T-helper 1 cell treated with Interleukin-12 subunit alpha and Interleukin-12 subunit beta and Interleukin-4 antibody, amounts not matched to agents 30 μg/mL and 1 μg/mL, for 36 hours (primary cell): ENCODE results near the gene NEK7.

Source experiments
- H3K27ac Mint-ChIP-seq: one replicate; pipeline ENCODE4 v1.8.0; 2021; ENCODE audit warnings: mild to moderate bottlenecking, mixed read lengths
- H3K27me3 Mint-ChIP-seq: one replicate; pipeline ENCODE4 v1.8.0; 2021; ENCODE audit warnings: low read depth, mixed read lengths
- H3K36me3 Mint-ChIP-seq: one replicate; pipeline ENCODE4 v1.8.0; 2021; ENCODE audit warnings: low read depth, mixed read lengths
- H3K4me1 Mint-ChIP-seq: one replicate; pipeline ENCODE4 v1.8.0; 2021; ENCODE audit warnings: low read depth, mixed read lengths
- H3K4me3 Mint-ChIP-seq: one replicate; pipeline ENCODE4 v1.8.0; 2021; ENCODE audit warnings: mild to moderate bottlenecking, moderate library complexity, mixed read lengths
- H3K9me3 Mint-ChIP-seq: one replicate; pipeline ENCODE4 v1.8.0; 2021; ENCODE audit warnings: mixed read lengths

Gene NEK7

GRCh38 chr1:198273748-198274295 is 117.0 kb downstream of the NEK7 start:
- no peak overlapping the region for H3K27ac Mint-ChIP-seq
- no peaks in the 10 kb centered on the region for H3K27me3 Mint-ChIP-seq
- peaks cover 2% of the 10 kb centered on the region for H3K36me3 Mint-ChIP-seq
- no peaks in the 10 kb centered on the region for H3K9me3 Mint-ChIP-seq
- H3K4me1 Mint-ChIP-seq, result peaks cover 3% of the 10 kb centered on the region
- H3K4me3 Mint-ChIP-seq, result no peak overlapping the region

- Mint-ChIP-seq H3K27me3 (no peaks in the 10 kb centered on the region), H3K4me3 (no peak overlapping the region), H3K9me3 (no peaks in the 10 kb centered on the region), H3K36me3 (peaks cover 2% of the 10 kb centered on the region), H3K4me1 (peaks cover 3% of the 10 kb centered on the region), H3K27ac (no peak overlapping the region)
Observed at GRCh38 chr1:198275597-198275996, 118.8 kb downstream of the NEK7 start.

- H3K4me3 Mint-ChIP-seq, result no peak overlapping the region
- no peaks in the 10 kb centered on the region for H3K27me3 Mint-ChIP-seq
- H3K9me3 Mint-ChIP-seq, result no peaks in the 10 kb centered on the region
- H3K27ac Mint-ChIP-seq, result no peak overlapping the region
- H3K4me1 Mint-ChIP-seq, result peaks cover 3% of the 10 kb centered on the region
- no peaks in the 10 kb centered on the region for H3K36me3 Mint-ChIP-seq
Observed at GRCh38 chr1:198276241-198276640, 119.4 kb downstream of the NEK7 start.

GRCh38 chr1:198278943-198279342 is 122.1 kb downstream of the NEK7 start:
- no peaks in the 10 kb centered on the region for H3K9me3 Mint-ChIP-seq
- H3K4me3 Mint-ChIP-seq, result no peak overlapping the region
- H3K27ac Mint-ChIP-seq, result no peak overlapping the region
- no peaks in the 10 kb centered on the region for H3K27me3 Mint-ChIP-seq
- peaks cover 4% of the 10 kb centered on the region for H3K36me3 Mint-ChIP-seq
- peaks cover 10% of the 10 kb centered on the region for H3K4me1 Mint-ChIP-seq

- Mint-ChIP-seq H3K27ac (no peak overlapping the region), H3K9me3 (no peaks in the 10 kb centered on the region), H3K36me3 (peaks cover 4% of the 10 kb centered on the region), H3K4me3 (no peak overlapping the region), H3K27me3 (no peaks in the 10 kb centered on the region), H3K4me1 (peaks cover 10% of the 10 kb centered on the region)
Observed at GRCh38 chr1:198280080-198280479, 123.3 kb downstream of the NEK7 start.

GRCh38 chr1:198281911-198282310 is 125.1 kb downstream of the NEK7 start:
- Mint-ChIP-seq H3K4me3 (no peak overlapping the region), H3K4me1 (peaks cover 8% of the 10 kb centered on the region), H3K36me3 (peaks cover 6% of the 10 kb centered on the region), H3K27me3 (no peaks in the 10 kb centered on the region), H3K9me3 (no peaks in the 10 kb centered on the region), H3K27ac (no peak overlapping the region)

GRCh38 chr1:198283222-198283621 is 126.4 kb downstream of the NEK7 start:
- Mint-ChIP-seq H3K27ac (no peak overlapping the region), H3K27me3 (no peaks in the 10 kb centered on the region), H3K36me3 (peaks cover 6% of the 10 kb centered on the region), H3K4me1 (peaks cover 8% of the 10 kb centered on the region), H3K4me3 (no peak overlapping the region), H3K9me3 (no peaks in the 10 kb centered on the region)

GRCh38 chr1:198287916-198288315 is 131.1 kb downstream of the NEK7 start:
- peaks cover 5% of the 10 kb centered on the region for H3K4me1 Mint-ChIP-seq
- peaks cover 2% of the 10 kb centered on the region for H3K36me3 Mint-ChIP-seq
- no peaks in the 10 kb centered on the region for H3K9me3 Mint-ChIP-seq
- H3K4me3 Mint-ChIP-seq, result no peak overlapping the region
- no peak overlapping the region for H3K27ac Mint-ChIP-seq
- H3K27me3 Mint-ChIP-seq, result no peaks in the 10 kb centered on the region

- Mint-ChIP-seq H3K36me3 (peaks cover 2% of the 10 kb centered on the region), H3K27ac (no peak overlapping the region), H3K27me3 (no peaks in the 10 kb centered on the region), H3K4me3 (no peak overlapping the region), H3K4me1 (peaks cover 2% of the 10 kb centered on the region), H3K9me3 (no peaks in the 10 kb centered on the region)
Observed at GRCh38 chr1:198290089-198290683, 133.4 kb downstream of the NEK7 start.

GRCh38 chr1:198291036-198291435 is 134.2 kb downstream of the NEK7 start:
- no peaks in the 10 kb centered on the region for H3K27me3 Mint-ChIP-seq

GRCh38 chr1:198291924-198292323 is 135.1 kb downstream of the NEK7 start:
- H3K4me1 Mint-ChIP-seq, result peaks cover 2% of the 10 kb centered on the region
- H3K9me3 Mint-ChIP-seq, result no peaks in the 10 kb centered on the region
- no peak overlapping the region for H3K27ac Mint-ChIP-seq
- no peaks in the 10 kb centered on the region for H3K36me3 Mint-ChIP-seq
- H3K4me3 Mint-ChIP-seq, result no peak overlapping the region
- no peaks in the 10 kb centered on the region for H3K27me3 Mint-ChIP-seq

More at GRCh38 chr1:198291036-198291435, 134.2 kb downstream of the NEK7 start:
- Mint-ChIP-seq H3K4me3 (no peak overlapping the region), H3K9me3 (no peaks in the 10 kb centered on the region), H3K4me1 (peaks cover 2% of the 10 kb centered on the region), H3K27ac (no peak overlapping the region), H3K36me3 (peaks cover 2% of the 10 kb centered on the region)

- no peaks in the 10 kb centered on the region for H3K4me1 Mint-ChIP-seq
Observed at GRCh38 chr1:198295225-198295624, 138.4 kb downstream of the NEK7 start.

GRCh38 chr1:198295971-198296370 is 139.2 kb downstream of the NEK7 start:
- Mint-ChIP-seq H3K36me3 (peaks cover 14% of the 10 kb centered on the region), H3K27me3 (no peaks in the 10 kb centered on the region), H3K27ac (no peak overlapping the region), H3K4me3 (no peak overlapping the region), H3K9me3 (no peaks in the 10 kb centered on the region), H3K4me1 (no peaks in the 10 kb centered on the region)

More at GRCh38 chr1:198295225-198295624, 138.4 kb downstream of the NEK7 start:
- H3K27me3 Mint-ChIP-seq, result no peaks in the 10 kb centered on the region
- H3K36me3 Mint-ChIP-seq, result peaks cover 10% of the 10 kb centered on the region
- no peaks in the 10 kb centered on the region for H3K9me3 Mint-ChIP-seq
- H3K4me3 Mint-ChIP-seq, result no peak overlapping the region
- no peak overlapping the region for H3K27ac Mint-ChIP-seq

- H3K4me3 Mint-ChIP-seq, result no peak overlapping the region
- H3K27me3 Mint-ChIP-seq, result no peaks in the 10 kb centered on the region
- peaks cover 14% of the 10 kb centered on the region for H3K36me3 Mint-ChIP-seq
- no peak overlapping the region for H3K27ac Mint-ChIP-seq
- no peaks in the 10 kb centered on the region for H3K9me3 Mint-ChIP-seq
- no peaks in the 10 kb centered on the region for H3K4me1 Mint-ChIP-seq
Observed at GRCh38 chr1:198297281-198297680, 140.5 kb downstream of the NEK7 start.

GRCh38 chr1:198298640-198299039 is 141.8 kb downstream of the NEK7 start:
- Mint-ChIP-seq H3K4me1 (no peaks in the 10 kb centered on the region), H3K9me3 (no peaks in the 10 kb centered on the region), H3K27ac (no peak overlapping the region), H3K4me3 (no peak overlapping the region), H3K36me3 (peaks cover 14% of the 10 kb centered on the region), H3K27me3 (no peaks in the 10 kb centered on the region)
